Middle frontal gyrus (tissue), 1 donor: ENCODE data around the gene CHPF2.

Experiments used
- DNase-seq: peaks from one replicate; pipeline ENCODE4 v3.0.0-alpha.2; 2015; ENCODE audit warnings: low spot score; ENCODE audit errors: extremely low spot score

Gene CHPF2

GRCh38 chr7:151205730-151206129 lies 26.6 kb upstream of the CHPF2 start:
- DNase-seq, result no peak

- no peak for DNase-seq
Measured at GRCh38 chr7:151206914-151207313, 25.4 kb upstream of the CHPF2 start.

GRCh38 chr7:151207315-151207714 lies 25.0 kb upstream of the CHPF2 start:
- no peak for DNase-seq

GRCh38 chr7:151207804-151208203 lies 24.5 kb upstream of the CHPF2 start:
- no peak for DNase-seq

- no peak for DNase-seq
Measured at GRCh38 chr7:151208253-151208862, 23.9 kb upstream of the CHPF2 start.

- no peak for DNase-seq
Measured at GRCh38 chr7:151209588-151209987, 22.7 kb upstream of the CHPF2 start.

- DNase-seq, result no peak
Measured at GRCh38 chr7:151210087-151210854, 22.0 kb upstream of the CHPF2 start, which contains the start of gene H2BK1. Gene H2BK1, minus strand, starts transcription at chr7:151210488. Its CDS starts 170 bp downstream, at chr7:151210318.

GRCh38 chr7:151211155-151211772 lies 21.0 kb upstream of the CHPF2 start:
- DNase-seq, result no peak

GRCh38 chr7:151212626-151213025 lies 19.7 kb upstream of the CHPF2 start:
- no peak for DNase-seq

GRCh38 chr7:151213826-151214225 lies 18.5 kb upstream of the CHPF2 start:
- no peak for DNase-seq

- no peak for DNase-seq
Measured at GRCh38 chr7:151215396-151215795, 16.9 kb upstream of the CHPF2 start.

GRCh38 chr7:151218170-151218569 lies 14.1 kb upstream of the CHPF2 start:
- no peak for DNase-seq

GRCh38 chr7:151223728-151224127 lies 8.6 kb upstream of the CHPF2 start:
- DNase-seq, result no peak

GRCh38 chr7:151225948-151226510 lies 6.3 kb upstream of the CHPF2 start:
- DNase-seq, result no peak

- no peak for DNase-seq
Measured at GRCh38 chr7:151226560-151226874, 5.8 kb upstream of the CHPF2 start.

GRCh38 chr7:151226875-151227782 lies 5.2 kb upstream of the CHPF2 start, which contains the start of gene ABCF2:
Gene ABCF2, minus strand, starts transcription at chr7:151227205. Its CDS starts 747 bp downstream, at chr7:151226458.
- peak; percentile 95 for DNase-seq

- DNase-seq, result no peak
Measured at GRCh38 chr7:151228024-151228866, 4.0 kb upstream of the CHPF2 start.

- no peak for DNase-seq
Measured at GRCh38 chr7:151229249-151229648, 3.0 kb upstream of the CHPF2 start.

GRCh38 chr7:151231080-151231479 lies 1.2 kb upstream of the CHPF2 start:
- DNase-seq, result no peak
